SK-N-SH (cell line): Measurements from ENCODE around the gene NCKAP5.

Experiments
- CHD2 ChIP-seq: fragments of 150-350 bp; IDR thresholded peaks from 2 replicates; pipeline ENCODE4 v1.6.1; 2018; ENCODE audit warnings: low read length; ENCODE audit not compliant: partially characterized antibody
- CTCF ChIP-seq: fragments of 200-600 bp; sonication (generic); IDR thresholded peaks from 2 replicates; pipeline ENCODE4 v1.6.1; 2017; ENCODE audit warnings: antibody characterized with exemption, mild to moderate bottlenecking, moderate library complexity
- EP300 ChIP-seq, 2 experiments: IDR thresholded peaks; 2 replicates each; pipeline versions ENCODE4 v1.4.0 to v1.6.1; 2012; ENCODE audit warnings: borderline replicate concordance in 1 of 2, low read depth in 1 of 2, low read length in 1 of 2
- EZH2phosphoT487 ChIP-seq: fragments of 200-600 bp; sonication (generic); IDR thresholded peaks from 2 replicates; pipeline ENCODE4 v1.6.1; 2017; ENCODE audit warnings: low read depth, mixed run types, mild to moderate bottlenecking, antibody characterized with exemption, moderate library complexity, borderline replicate concordance
- FOXJ3 ChIP-seq: sonication (generic); formaldehyde crosslinking; IDR thresholded peaks from 2 replicates; pipeline ENCODE4 v1.5.1; 2020; ENCODE audit warnings: mild to moderate bottlenecking, missing genetic modification reagents
- FOXM1 ChIP-seq: IDR thresholded peaks from 2 replicates; pipeline ENCODE4 v1.4.0; 2012; ENCODE audit warnings: low read depth, mild to moderate bottlenecking
- IRF3 ChIP-seq: fragments of 150-350 bp; IDR thresholded peaks from 2 replicates; pipeline ENCODE4 v1.6.1; 2016; ENCODE audit warnings: mild to moderate bottlenecking, low read depth, low read length
- MXI1 ChIP-seq: IDR thresholded peaks from 2 replicates; pipeline ENCODE4 v1.6.1; 2012; ENCODE audit warnings: mild to moderate bottlenecking, low read depth, low read length, improper control_type of control experiment
- NFIC ChIP-seq: IDR thresholded peaks from 2 replicates; pipeline ENCODE4 v1.4.0; 2012; ENCODE audit warnings: borderline replicate concordance
- NRF1 ChIP-seq: IDR thresholded peaks from 2 replicates; pipeline ENCODE4 v1.6.1; 2012; ENCODE audit warnings: low read depth, mild to moderate bottlenecking, low read length
- POLR2AphosphoS5 ChIP-seq: IDR thresholded peaks from 2 replicates; pipeline ENCODE4 v1.6.1; 2012; ENCODE audit warnings: low read depth, low read length
- YY1 ChIP-seq: IDR thresholded peaks from 2 replicates; pipeline ENCODE4 v1.4.0; 2012; ENCODE audit warnings: low read depth, mild to moderate bottlenecking

- TF ChIP-seq CTCF (no peak), FOXM1 (no peak), MXI1 (no peak), NRF1 (no peak), NFIC (no peak), EP300 (IDR thresholded peaks at IDR 0.05; ENCODE audit: borderline replicate concordance in 1 of 2, low read depth in 1 of 2, low read length in 1 of 2) (no peak), EZH2phosphoT487 (no peak), IRF3 (no peak), POLR2AphosphoS5 (no peak), YY1 (no peak), CHD2 (no peak), FOXJ3 (CRISPR knock-in tag) (no peak)
These were observed 410.2 kb downstream of the NCKAP5 start for GRCh38 chr2:133158024-133158423.
